K562 (cell line): Measurements from ENCODE around the gene CLDN7. TPM values are rescaled to one million over a fixed set of nuclear protein-coding genes. Genes with fewer than 3 reads are reported as not detected.

Experiments
- DACH1 ChIP-seq: fragments of 450-650 bp; IDR thresholded peaks from 2 replicates; pipeline ENCODE4 v1.6.1; 2018; ENCODE audit not compliant: partially characterized antibody
- FOSL1 ChIP-seq: fragments of 200-800 bp; sonication (Bioruptor generic); conservative IDR thresholded peaks from 2 replicates; pipeline ENCODE4 v1.6.1; 2016; ENCODE audit warnings: missing genetic modification characterization, missing compliant biosample characterization
- FOXJ3 ChIP-seq: sonication (generic); formaldehyde crosslinking; IDR thresholded peaks from 2 replicates; pipeline ENCODE4 v1.4.0; 2020; ENCODE audit warnings: mild to moderate bottlenecking, missing genetic modification reagents
- GTF2A2 ChIP-seq: IDR thresholded peaks from 2 replicates; pipeline ENCODE4 v1.6.1; 2016; ENCODE audit warnings: mild to moderate bottlenecking, missing genetic modification characterization, missing compliant biosample characterization
- HNRNPLL ChIP-seq: fragments of 200-400 bp; formaldehyde crosslinking; IDR thresholded peaks from 2 replicates; pipeline ENCODE4 v1.6.1; 2017; ENCODE audit warnings: low read length, low read depth, mild to moderate bottlenecking; ENCODE audit not compliant: poor library complexity, severe bottlenecking
- KLF13 ChIP-seq: fragments of 450-650 bp; IDR thresholded peaks from 2 replicates; pipeline ENCODE4 v1.6.1; 2016; ENCODE audit warnings: missing genetic modification characterization, low read depth, mild to moderate bottlenecking, missing compliant biosample characterization, moderate library complexity, borderline replicate concordance
- MBD2 ChIP-seq: sonication (generic); IDR thresholded peaks from 2 replicates; pipeline ENCODE4 v1.6.1; 2016; ENCODE audit warnings: low read depth, borderline replicate concordance
- PHF21A ChIP-seq: fragments of 450-650 bp; IDR thresholded peaks from 2 replicates; pipeline ENCODE4 v1.6.1; 2017; ENCODE audit warnings: low read depth, borderline replicate concordance
- RBM34 ChIP-seq: fragments of 200-400 bp; formaldehyde crosslinking; IDR thresholded peaks from 2 replicates; pipeline ENCODE4 v1.6.1; 2018; ENCODE audit warnings: low read length, borderline replicate concordance; ENCODE audit not compliant: insufficient read depth
- SIX5 ChIP-seq, 2 experiments: IDR thresholded peaks; 2 replicates each; pipeline ENCODE4 v1.6.1; 2011; ENCODE audit warnings: low read length in 2 of 2, borderline replicate concordance in 1 of 2, low read depth in 1 of 2, mild to moderate bottlenecking in 1 of 2, moderate library complexity in 1 of 2; ENCODE audit not compliant: insufficient read depth in 1 of 2
- TBP ChIP-seq: optimal IDR thresholded peaks from 2 replicates; pipeline ENCODE3; 2011; ENCODE audit warnings: low read depth, low read length, improper control_type of control experiment
- ZNF134 ChIP-seq: fragments of 250-450 bp; sonication (Bioruptor Pico); conservative IDR thresholded peaks from 2 replicates; pipeline ENCODE4 v1.4.0; 2020
- ZSCAN32 ChIP-seq: fragments of 450-650 bp; formaldehyde crosslinking; IDR thresholded peaks from 2 replicates; pipeline ENCODE4 v1.4.0; 2020; ENCODE audit warnings: mild to moderate bottlenecking, moderate library complexity
- polyA plus RNA-seq, 8 experiments: library from polyadenylated mRNA; depleted of rRNA in 4 of 8; stranded (reverse) in 5 of 8; unstranded in 3 of 8; fragments of >200 nt; fragmentation: Nextera tagmentation in 2 of 8; fragmentation: Illumina TruSeq in 1 of 8; extraction: Ambion mirVana in 2 of 8; extraction: Trizol in 1 of 8; gene quantifications; 2 replicates each; pipeline versions ENCODE4 v1.2.1 to v1.2.3, GENCODE V29; 2011 to 2014; ENCODE audit warnings: inconsistent platforms in 1 of 8, missing spikeins in 1 of 8
- total RNA-seq, 7 experiments: library from RNA; depleted of rRNA in 6 of 7; stranded (reverse); fragments of >200 nt in 6 of 7; fragmentation: Illumina TruSeq in 2 of 7; extraction: Trizol in 2 of 7; gene quantifications; 2 replicates each; pipeline versions ENCODE4 v1.2.1 to v1.2.3, GENCODE V29; 2011 to 2021; ENCODE audit warnings: low replicate concordance in 1 of 7
- TF ChIP-seq, protein P1 (sequence below): fragments of 250-450 bp; sonication (Bioruptor Pico); IDR thresholded peaks from 2 replicates; pipeline ENCODE4 v1.5.0; 2021; ENCODE audit warnings: mild to moderate bottlenecking, moderate library complexity
- TF ChIP-seq, protein P2 (sequence below): fragments of 250-450 bp; sonication (Bioruptor Pico); IDR thresholded peaks from 2 replicates; pipeline ENCODE4 v1.5.0; 2021; ENCODE audit warnings: mild to moderate bottlenecking, borderline replicate concordance
- TF ChIP-seq, protein P3 (sequence below): sonication (generic); formaldehyde crosslinking; IDR thresholded peaks from 2 replicates; pipeline ENCODE4 v1.8.0; 2022; ENCODE audit warnings: mild to moderate bottlenecking, missing genetic modification reagents
- TF ChIP-seq, protein P4 (sequence below): IDR thresholded peaks from 2 replicates; pipeline ENCODE4 v1.6.1; 2011; ENCODE audit not compliant: insufficient read length; ENCODE audit errors: extremely low read depth
- TF ChIP-seq, protein P5 (sequence below): sonication (generic); formaldehyde crosslinking; IDR thresholded peaks from 2 replicates; pipeline ENCODE4 v1.8.0; 2022; ENCODE audit warnings: missing genetic modification reagents, mild to moderate bottlenecking, borderline replicate concordance

The CLDN7 gene
- total and polyA plus RNA-seq, 9 of the 15 experiments (the other 6 are each of a cell fraction or from before 2014, with no cell fraction given) = 2.2 to 14.5 (median 7.6) TPM

DNA sequence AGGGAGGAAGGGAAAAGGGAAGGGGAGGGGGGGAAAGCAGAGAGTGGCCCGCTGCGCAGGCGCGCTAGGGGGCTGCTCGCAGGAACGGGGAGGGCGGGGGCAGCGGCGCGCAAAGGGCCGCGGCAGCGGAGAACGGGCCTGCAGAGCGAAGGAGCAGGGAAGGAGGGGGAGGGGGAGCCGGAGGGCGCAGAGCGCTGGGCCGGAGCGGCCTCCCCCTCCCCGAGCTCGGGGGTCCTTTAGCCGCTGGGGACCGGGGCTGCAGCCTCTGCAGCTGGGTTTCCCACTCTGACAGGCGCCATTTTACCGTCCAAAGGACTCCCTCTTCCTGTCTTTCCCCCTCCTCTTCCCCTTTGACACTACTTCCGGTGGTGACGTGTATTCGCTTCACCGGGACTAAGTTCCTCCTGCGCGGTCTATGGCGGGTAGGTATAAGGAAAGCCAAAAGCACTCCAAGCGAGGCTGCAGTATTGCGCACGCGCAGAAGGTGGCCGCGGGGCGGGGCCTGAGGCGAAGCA lies 10.6 kb downstream of the CLDN7 start, which contains the start of gene CTDNEP1 (continued):
- TF ChIP-seq, protein P1, sequence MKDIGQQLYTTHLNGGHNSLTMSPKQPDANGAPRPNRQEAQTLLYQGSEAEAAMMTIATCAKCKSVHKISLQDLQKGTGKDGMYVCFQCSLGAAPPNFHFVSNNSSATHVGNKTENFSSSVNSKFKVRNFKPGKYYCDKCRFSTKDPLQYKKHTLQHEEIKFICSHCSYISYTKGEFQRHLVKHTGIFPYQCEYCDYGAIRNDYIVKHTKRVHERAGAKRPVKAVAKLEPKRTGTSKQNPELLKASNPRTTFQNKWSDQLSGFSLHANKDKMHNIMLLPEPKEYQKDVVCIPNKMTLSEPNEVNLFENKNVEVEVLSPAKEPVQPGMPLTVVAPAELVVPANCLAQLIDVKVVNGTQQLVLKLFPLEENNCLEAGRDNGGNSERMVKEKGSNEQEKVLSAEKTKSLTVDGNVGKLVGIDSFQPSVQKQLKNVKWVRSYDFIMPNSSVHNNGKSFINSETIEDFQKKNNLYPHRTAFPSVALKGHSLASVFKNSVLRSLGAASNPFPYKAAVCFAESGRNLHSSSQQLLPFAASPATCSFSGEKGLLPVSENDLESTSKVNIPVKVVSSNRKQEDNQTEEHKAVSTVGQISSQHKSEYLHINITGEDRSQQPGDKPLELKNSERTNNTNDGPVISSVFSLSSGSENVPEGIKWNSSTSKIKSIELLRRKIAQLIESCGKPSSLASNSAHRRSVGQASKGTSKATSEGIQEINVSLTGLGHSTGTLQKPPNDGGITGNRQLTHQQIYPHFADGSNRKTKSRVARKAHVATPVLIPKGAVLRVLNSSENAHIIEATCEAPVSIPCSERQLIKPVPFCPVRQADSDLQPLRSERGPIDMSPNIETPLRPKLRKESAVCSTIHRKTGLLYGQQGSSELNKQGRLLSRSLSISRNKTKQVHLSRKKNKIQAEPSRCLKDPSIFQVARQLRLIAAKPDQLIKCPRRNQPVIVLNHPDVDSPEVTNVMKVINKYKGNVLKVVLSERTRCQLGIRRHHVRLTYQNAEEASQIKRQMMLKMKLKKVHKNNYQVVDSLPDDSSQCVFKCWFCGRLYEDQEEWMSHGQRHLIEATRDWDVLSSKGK (CRISPR knock-in tag) = no peak
- TF ChIP-seq, protein P2, sequence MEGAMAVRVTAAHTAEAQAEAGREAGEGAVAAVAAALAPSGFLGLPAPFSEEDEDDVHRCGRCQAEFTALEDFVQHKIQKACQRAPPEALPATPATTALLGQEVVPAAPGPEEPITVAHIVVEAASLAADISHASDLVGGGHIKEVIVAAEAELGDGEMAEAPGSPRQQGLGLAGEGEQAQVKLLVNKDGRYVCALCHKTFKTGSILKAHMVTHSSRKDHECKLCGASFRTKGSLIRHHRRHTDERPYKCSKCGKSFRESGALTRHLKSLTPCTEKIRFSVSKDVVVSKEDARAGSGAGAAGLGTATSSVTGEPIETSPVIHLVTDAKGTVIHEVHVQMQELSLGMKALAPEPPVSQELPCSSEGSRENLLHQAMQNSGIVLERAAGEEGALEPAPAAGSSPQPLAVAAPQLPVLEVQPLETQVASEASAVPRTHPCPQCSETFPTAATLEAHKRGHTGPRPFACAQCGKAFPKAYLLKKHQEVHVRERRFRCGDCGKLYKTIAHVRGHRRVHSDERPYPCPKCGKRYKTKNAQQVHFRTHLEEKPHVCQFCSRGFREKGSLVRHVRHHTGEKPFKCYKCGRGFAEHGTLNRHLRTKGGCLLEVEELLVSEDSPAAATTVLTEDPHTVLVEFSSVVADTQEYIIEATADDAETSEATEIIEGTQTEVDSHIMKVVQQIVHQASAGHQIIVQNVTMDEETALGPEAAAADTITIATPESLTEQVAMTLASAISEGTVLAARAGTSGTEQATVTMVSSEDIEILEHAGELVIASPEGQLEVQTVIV = no peak
- TF ChIP-seq, protein P3, sequence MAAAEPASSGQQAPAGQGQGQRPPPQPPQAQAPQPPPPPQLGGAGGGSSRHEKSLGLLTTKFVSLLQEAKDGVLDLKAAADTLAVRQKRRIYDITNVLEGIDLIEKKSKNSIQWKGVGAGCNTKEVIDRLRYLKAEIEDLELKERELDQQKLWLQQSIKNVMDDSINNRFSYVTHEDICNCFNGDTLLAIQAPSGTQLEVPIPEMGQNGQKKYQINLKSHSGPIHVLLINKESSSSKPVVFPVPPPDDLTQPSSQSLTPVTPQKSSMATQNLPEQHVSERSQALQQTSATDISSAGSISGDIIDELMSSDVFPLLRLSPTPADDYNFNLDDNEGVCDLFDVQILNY = no peak
- no peak for TF ChIP-seq GTF2A2 (tag)
- TF ChIP-seq FOXJ3 = no peak
- no peak for TF ChIP-seq ZSCAN32 (CRISPR knock-in tag)
- TF ChIP-seq SIX5 (IDR thresholded peaks at IDR 0.05; ENCODE audit: borderline replicate concordance in 1 of 2, insufficient read depth in 1 of 2, low read depth in 1 of 2, low read length in 2 of 2) = no peak
- peak; percentile 40 for TF ChIP-seq TBP
- no peak for TF ChIP-seq PHF21A
- TF ChIP-seq KLF13 (tag) = no peak
- no peak for TF ChIP-seq RBM34
- TF ChIP-seq, protein P4, sequence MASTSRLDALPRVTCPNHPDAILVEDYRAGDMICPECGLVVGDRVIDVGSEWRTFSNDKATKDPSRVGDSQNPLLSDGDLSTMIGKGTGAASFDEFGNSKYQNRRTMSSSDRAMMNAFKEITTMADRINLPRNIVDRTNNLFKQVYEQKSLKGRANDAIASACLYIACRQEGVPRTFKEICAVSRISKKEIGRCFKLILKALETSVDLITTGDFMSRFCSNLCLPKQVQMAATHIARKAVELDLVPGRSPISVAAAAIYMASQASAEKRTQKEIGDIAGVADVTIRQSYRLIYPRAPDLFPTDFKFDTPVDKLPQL = no peak
- TF ChIP-seq, protein P5, sequence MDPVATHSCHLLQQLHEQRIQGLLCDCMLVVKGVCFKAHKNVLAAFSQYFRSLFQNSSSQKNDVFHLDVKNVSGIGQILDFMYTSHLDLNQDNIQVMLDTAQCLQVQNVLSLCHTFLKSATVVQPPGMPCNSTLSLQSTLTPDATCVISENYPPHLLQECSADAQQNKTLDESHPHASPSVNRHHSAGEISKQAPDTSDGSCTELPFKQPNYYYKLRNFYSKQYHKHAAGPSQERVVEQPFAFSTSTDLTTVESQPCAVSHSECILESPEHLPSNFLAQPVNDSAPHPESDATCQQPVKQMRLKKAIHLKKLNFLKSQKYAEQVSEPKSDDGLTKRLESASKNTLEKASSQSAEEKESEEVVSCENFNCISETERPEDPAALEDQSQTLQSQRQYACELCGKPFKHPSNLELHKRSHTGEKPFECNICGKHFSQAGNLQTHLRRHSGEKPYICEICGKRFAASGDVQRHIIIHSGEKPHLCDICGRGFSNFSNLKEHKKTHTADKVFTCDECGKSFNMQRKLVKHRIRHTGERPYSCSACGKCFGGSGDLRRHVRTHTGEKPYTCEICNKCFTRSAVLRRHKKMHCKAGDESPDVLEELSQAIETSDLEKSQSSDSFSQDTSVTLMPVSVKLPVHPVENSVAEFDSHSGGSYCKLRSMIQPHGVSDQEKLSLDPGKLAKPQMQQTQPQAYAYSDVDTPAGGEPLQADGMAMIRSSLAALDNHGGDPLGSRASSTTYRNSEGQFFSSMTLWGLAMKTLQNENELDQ (CRISPR knock-in tag) = no peak
- TF ChIP-seq DACH1 = no peak
- TF ChIP-seq ZNF134 (CRISPR knock-in tag) = no peak
- peak; percentile 13; the same call in 1 of the 2 replicates for TF ChIP-seq MBD2
- no peak for TF ChIP-seq FOSL1
- TF ChIP-seq HNRNPLL = no peak
